Smooth muscle cell (in vitro differentiated cells): ENCODE results near the gene SHC4. TPM values are rescaled to one million over a fixed set of nuclear protein-coding genes. Genes with fewer than 3 reads are reported as not detected.

Experiments used
- DNase-seq: peaks from one replicate; lab custom pipeline; 2025; ENCODE audit not compliant: unreplicated experiment; lab: John Stamatoyannopoulos, UW
- H2AFZ ChIP-seq: fragments of 200-600 bp; sonication (generic); 2 replicates; pipeline ENCODE4 v1.6.0; 2016; ENCODE audit warnings: antibody characterized with exemption, low read depth, mild to moderate bottlenecking
- H3F3A ChIP-seq: fragments of 200-600 bp; sonication (generic); 2 replicates; pipeline ENCODE4 v1.6.0; 2017; ENCODE audit warnings: antibody characterized with exemption, low read depth
- H3K27ac ChIP-seq: fragments of 200-600 bp; sonication (generic); 2 replicates; pipeline ENCODE4 v1.5.1; 2016; ENCODE audit warnings: low read depth, mild to moderate bottlenecking
- H3K27me3 ChIP-seq: fragments of 200-600 bp; sonication (generic); 2 replicates; pipeline ENCODE4 v1.6.1; 2016; ENCODE audit warnings: low read depth, mild to moderate bottlenecking
- H3K36me3 ChIP-seq: fragments of 200-600 bp; sonication (generic); 2 replicates; pipeline ENCODE4 v1.5.1; 2016; ENCODE audit warnings: low read depth
- H3K4me1 ChIP-seq: fragments of 200-600 bp; sonication (generic); 2 replicates; pipeline ENCODE4 v1.5.1; 2016; ENCODE audit warnings: low read depth
- H3K4me2 ChIP-seq: fragments of 200-600 bp; sonication (generic); 2 replicates; pipeline ENCODE4 v1.6.0; 2016; ENCODE audit warnings: mild to moderate bottlenecking
- H3K4me3 ChIP-seq: fragments of 200-600 bp; sonication (generic); 2 replicates; pipeline ENCODE4 v1.5.1; 2016; ENCODE audit warnings: mild to moderate bottlenecking
- H3K79me2 ChIP-seq: fragments of 200-600 bp; sonication (generic); 2 replicates; pipeline ENCODE4 v1.6.0; 2016; ENCODE audit warnings: low read depth, mild to moderate bottlenecking
- H3K9ac ChIP-seq: fragments of 200-600 bp; sonication (generic); 2 replicates; pipeline ENCODE4 v1.6.0; 2016; ENCODE audit warnings: low read depth
- H3K9me3 ChIP-seq: fragments of 200-600 bp; sonication (generic); replicated peaks from 2 replicates; pipeline ENCODE4 v1.5.1; 2016; ENCODE audit warnings: low read depth
- H4K20me1 ChIP-seq: fragments of 200-600 bp; sonication (generic); 2 replicates; pipeline ENCODE4 v1.6.0; 2016; ENCODE audit warnings: low read depth
- CTCF ChIP-seq: fragments of 200-600 bp; sonication (generic); IDR thresholded peaks from 2 replicates; pipeline ENCODE4 v1.5.1; 2017; ENCODE audit warnings: borderline replicate concordance, mild to moderate bottlenecking, antibody characterized with exemption; ENCODE audit not compliant: insufficient read depth, poor library complexity, severe bottlenecking
- WGBS: methylation state at CpG from one replicate; pipeline ENCODE4 v1.1.7; 2016; ENCODE audit warnings: low lambda C conversion rate; 5-methylcytosine and 5-hydroxymethylcytosine counted together
- polyA plus RNA-seq: library from polyadenylated mRNA; unstranded; fragments of >200 nt; fragmentation: Nextera tagmentation; extraction: Ambion mirVana; gene quantifications from 2 replicates; pipeline ENCODE4 v1.2.1, GENCODE V29; 2016
- total RNA-seq: library from RNA; depleted of rRNA; stranded (reverse); fragments of >200 nt; gene quantifications from 2 replicates; pipeline ENCODE4 v1.2.3, GENCODE V29; 2014

SHC4 gene
- total and polyA plus RNA-seq, 2 experiments from 2014 or later = 0.39 to 1.2 TPM

GRCh38 chr15:48905847-48906246, 57.9 kb downstream of the SHC4 start:
- TF ChIP-seq CTCF = no peak
- no peaks in the 10 kb centered on the region for H3K79me2 ChIP-seq
- WGBS = 93% methylated on average over 1 of the region's 1 CpG
- no peaks in the 10 kb centered on the region for H4K20me1 ChIP-seq
- no peak overlapping the region for H3K4me2 ChIP-seq
- no peak overlapping the region for H2AFZ ChIP-seq
- DNase-seq = no peak
- no peaks in the 10 kb centered on the region for H3K36me3 ChIP-seq
- H3F3A ChIP-seq = no peaks in the 10 kb centered on the region
- H3K9me3 ChIP-seq = no peaks in the 10 kb centered on the region
- H3K27ac ChIP-seq = no peak overlapping the region
- H3K4me3 ChIP-seq = no peak overlapping the region
- H3K4me1 ChIP-seq = no peaks in the 10 kb centered on the region
- H3K9ac ChIP-seq = no peak overlapping the region
- H3K27me3 ChIP-seq = no peaks in the 10 kb centered on the region

- H3K9ac ChIP-seq = no peak overlapping the region
- no peak overlapping the region for H2AFZ ChIP-seq
- DNase-seq = no peak
- H3F3A ChIP-seq = no peaks in the 10 kb centered on the region
- H3K4me3 ChIP-seq = no peak overlapping the region
- H3K36me3 ChIP-seq = no peaks in the 10 kb centered on the region
- H4K20me1 ChIP-seq = no peaks in the 10 kb centered on the region
- H3K27me3 ChIP-seq = no peaks in the 10 kb centered on the region
- H3K4me2 ChIP-seq = no peak overlapping the region
- no peaks in the 10 kb centered on the region for H3K4me1 ChIP-seq
- no peak overlapping the region for H3K27ac ChIP-seq
- no peaks in the 10 kb centered on the region for H3K9me3 ChIP-seq
- no peaks in the 10 kb centered on the region for H3K79me2 ChIP-seq
- no peak for TF ChIP-seq CTCF
Measured at GRCh38 chr15:48905216-48905615, 58.5 kb downstream of the SHC4 start.

GRCh38 chr15:48904758-48905157, 59.0 kb downstream of the SHC4 start:
- Histone ChIP-seq H2AFZ (no peak overlapping the region), H3K9me3 (no peaks in the 10 kb centered on the region), H3K9ac (no peak overlapping the region), H3K36me3 (no peaks in the 10 kb centered on the region), H3K27ac (no peak overlapping the region), H3K4me3 (no peak overlapping the region), H3K4me1 (no peaks in the 10 kb centered on the region), H3K4me2 (no peak overlapping the region), H3K27me3 (no peaks in the 10 kb centered on the region), H3F3A (no peaks in the 10 kb centered on the region), H3K79me2 (no peaks in the 10 kb centered on the region), H4K20me1 (no peaks in the 10 kb centered on the region)
- no peak for TF ChIP-seq CTCF
- no peak for DNase-seq
- 95% methylated on average over 4 of the region's 4 CpGs for WGBS

GRCh38 chr15:48899793-48900192, 63.9 kb downstream of the SHC4 start:
- no peak overlapping the region for H3K4me3 ChIP-seq
- no peaks in the 10 kb centered on the region for H3F3A ChIP-seq
- WGBS = 91% methylated on average over 4 of the region's 4 CpGs
- H3K9me3 ChIP-seq = no peaks in the 10 kb centered on the region
- no peak for DNase-seq
- no peak overlapping the region for H2AFZ ChIP-seq
- H3K4me1 ChIP-seq = peaks cover 17% of the 10 kb centered on the region
- no peak for TF ChIP-seq CTCF
- no peaks in the 10 kb centered on the region for H4K20me1 ChIP-seq
- no peaks in the 10 kb centered on the region for H3K27me3 ChIP-seq
- H3K9ac ChIP-seq = no peak overlapping the region
- no peaks in the 10 kb centered on the region for H3K36me3 ChIP-seq
- no peak overlapping the region for H3K27ac ChIP-seq
- no peak overlapping the region for H3K4me2 ChIP-seq
- H3K79me2 ChIP-seq = no peaks in the 10 kb centered on the region
